ENCODE data around the gene EFNA3. TPM values are rescaled to one million over a fixed set of nuclear protein-coding genes. Genes with fewer than 3 reads are reported as not detected.

The EFNA3 gene
- total RNA-seq, 1 experiment from 2014 or later, result 12.5 TPM

DNA sequence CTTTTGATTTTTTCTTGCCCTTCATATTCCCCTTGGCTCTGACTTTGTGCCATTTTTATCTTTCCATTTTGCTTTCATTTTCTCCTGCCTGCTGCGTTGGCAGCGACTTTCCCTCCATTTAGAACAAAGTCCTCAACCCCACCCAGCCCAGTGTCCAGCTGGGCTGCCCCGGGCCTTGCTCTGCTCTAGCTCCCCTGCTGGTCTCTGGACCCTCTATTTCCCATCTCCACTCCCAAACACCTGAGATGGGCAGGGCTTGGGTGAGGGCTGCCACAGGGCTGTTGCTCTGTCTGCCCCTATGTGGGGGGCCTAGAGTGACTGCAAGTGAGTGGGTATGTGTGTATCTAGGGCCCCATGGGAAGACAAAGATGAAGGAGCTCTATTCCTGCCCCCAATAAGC is 34.8 kb upstream of the EFNA3 start (continued):
- no peak for TF ChIP-seq IRF2 (CRISPR knock-in tag; IDR thresholded peaks at IDR 0.05; ENCODE audit: borderline replicate concordance, low read depth)
- no peak for TF ChIP-seq ESRRA (CRISPR knock-in tag; IDR thresholded peaks at IDR 0.05; ENCODE audit: borderline replicate concordance)
- no peak for TF ChIP-seq FOXJ3 (CRISPR knock-in tag; IDR thresholded peaks at IDR 0.05; ENCODE audit: borderline replicate concordance)
- no peak for TF ChIP-seq TCF7 (CRISPR knock-in tag; IDR thresholded peaks at IDR 0.05; ENCODE audit: low read depth)
- TF ChIP-seq NR1H2 (CRISPR knock-in tag; IDR thresholded peaks at IDR 0.05), result no peak
- no peak for TF ChIP-seq ZNF121 (CRISPR knock-in tag; IDR thresholded peaks at IDR 0.05)

DNA sequence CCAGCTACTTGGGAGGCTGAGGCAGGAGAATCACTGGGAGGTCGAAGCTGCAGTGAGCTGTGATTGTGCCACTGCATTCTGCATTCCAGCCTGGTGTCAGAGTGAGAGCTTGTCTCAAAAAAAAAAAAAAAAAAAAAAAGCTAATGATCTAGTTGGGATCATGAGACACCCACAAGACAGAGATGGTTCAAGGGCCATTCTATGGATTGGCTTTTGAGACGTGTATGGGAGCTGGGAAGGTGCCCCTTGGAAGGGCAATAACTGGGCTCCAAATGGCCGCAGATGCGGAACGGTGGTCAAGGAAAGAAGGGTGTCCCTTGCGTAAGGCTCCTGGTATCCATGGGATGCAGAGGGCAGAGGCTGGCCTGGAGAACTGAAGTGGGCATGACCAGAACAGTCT is 34.3 kb upstream of the EFNA3 start:
- POLR2A ChIA-PET, result interaction anchor here (0.6 to 1.4 kb wide), 10 partner anchors 13 to 306 kb away, joined by 3 to 5 read pairs (median 4); partner anchors contain the start of gene SHC1

More for the DNA sequence above, 34.3 kb upstream of the EFNA3 start:
- Mint-ChIP-seq H3K9me3 (no peaks in the 10 kb centered on the region), H3K4me3 (no peak overlapping the region), H3K4me1 (peaks cover 28% of the 10 kb centered on the region), H3K36me3 (no peaks in the 10 kb centered on the region), H3K27me3 (ENCODE audit: low read depth) (no peaks in the 10 kb centered on the region; the same call in none of the 2 replicates), H3K27ac (no peak overlapping the region)
- CTCF ChIA-PET, result interaction anchor here (0.6 to 5.6 kb wide), 42 partner anchors 8 to 1354 kb away, joined by 3 to 137 read pairs (median 6); partner anchors contain the start of genes DCST1, DCST2, EFNA3 and EFNA4
- TF ChIP-seq, protein P1, sequence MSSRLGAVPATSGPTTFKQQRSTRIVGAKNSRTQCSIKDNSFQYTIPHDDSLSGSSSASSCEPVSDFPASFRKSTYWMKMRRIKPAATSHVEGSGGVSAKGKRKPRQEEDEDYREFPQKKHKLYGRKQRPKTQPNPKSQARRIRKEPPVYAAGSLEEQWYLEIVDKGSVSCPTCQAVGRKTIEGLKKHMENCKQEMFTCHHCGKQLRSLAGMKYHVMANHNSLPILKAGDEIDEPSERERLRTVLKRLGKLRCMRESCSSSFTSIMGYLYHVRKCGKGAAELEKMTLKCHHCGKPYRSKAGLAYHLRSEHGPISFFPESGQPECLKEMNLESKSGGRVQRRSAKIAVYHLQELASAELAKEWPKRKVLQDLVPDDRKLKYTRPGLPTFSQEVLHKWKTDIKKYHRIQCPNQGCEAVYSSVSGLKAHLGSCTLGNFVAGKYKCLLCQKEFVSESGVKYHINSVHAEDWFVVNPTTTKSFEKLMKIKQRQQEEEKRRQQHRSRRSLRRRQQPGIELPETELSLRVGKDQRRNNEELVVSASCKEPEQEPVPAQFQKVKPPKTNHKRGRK (CRISPR knock-in tag; IDR thresholded peaks at IDR 0.05; ENCODE audit: borderline replicate concordance), result no peak
- TF ChIP-seq TEAD1 (CRISPR knock-in tag; IDR thresholded peaks at IDR 0.05) (no peak), JAZF1 (CRISPR knock-in tag; IDR thresholded peaks at IDR 0.05) (no peak), ZBTB21 (CRISPR knock-in tag; IDR thresholded peaks at IDR 0.05; ENCODE audit: borderline replicate concordance) (no peak), HMGA2 (CRISPR knock-in tag; IDR thresholded peaks at IDR 0.05) (no peak), GRHL2 (CRISPR knock-in tag; IDR thresholded peaks at IDR 0.05; ENCODE audit: insufficient replicate concordance, severe bottlenecking) (no peak), SMAD3 (CRISPR knock-in tag; IDR thresholded peaks at IDR 0.05; ENCODE audit: borderline replicate concordance) (no peak), ELF4 (CRISPR knock-in tag; IDR thresholded peaks at IDR 0.05; ENCODE audit: low read depth) (no peak), FOXP1 (CRISPR knock-in tag; IDR thresholded peaks at IDR 0.05; ENCODE audit: borderline replicate concordance) (no peak; the same call in 1 of the 2 replicates), ZNF232 (CRISPR knock-in tag; IDR thresholded peaks at IDR 0.05) (no peak), SOX15 (CRISPR knock-in tag; IDR thresholded peaks at IDR 0.05) (no peak), ZNF263 (CRISPR knock-in tag; IDR thresholded peaks at IDR 0.05; ENCODE audit: low read depth) (no peak), NR2C2 (CRISPR knock-in tag; IDR thresholded peaks at IDR 0.05) (no peak), NFE2L1 (CRISPR knock-in tag; IDR thresholded peaks at IDR 0.05) (no peak), TCF7 (CRISPR knock-in tag; IDR thresholded peaks at IDR 0.05; ENCODE audit: low read depth) (no peak), ZNF423 (CRISPR knock-in tag; IDR thresholded peaks at IDR 0.05) (no peak)
- TF ChIP-seq, protein P2, sequence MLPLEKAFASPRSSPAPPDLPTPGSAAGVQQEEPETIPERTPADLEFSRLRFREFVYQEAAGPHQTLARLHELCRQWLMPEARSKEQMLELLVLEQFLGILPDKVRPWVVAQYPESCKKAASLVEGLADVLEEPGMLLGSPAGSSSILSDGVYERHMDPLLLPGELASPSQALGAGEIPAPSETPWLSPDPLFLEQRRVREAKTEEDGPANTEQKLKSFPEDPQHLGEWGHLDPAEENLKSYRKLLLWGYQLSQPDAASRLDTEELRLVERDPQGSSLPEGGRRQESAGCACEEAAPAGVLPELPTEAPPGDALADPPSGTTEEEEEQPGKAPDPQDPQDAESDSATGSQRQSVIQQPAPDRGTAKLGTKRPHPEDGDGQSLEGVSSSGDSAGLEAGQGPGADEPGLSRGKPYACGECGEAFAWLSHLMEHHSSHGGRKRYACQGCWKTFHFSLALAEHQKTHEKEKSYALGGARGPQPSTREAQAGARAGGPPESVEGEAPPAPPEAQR (CRISPR knock-in tag; IDR thresholded peaks at IDR 0.05), result no peak
- TF ChIP-seq, protein P3, sequence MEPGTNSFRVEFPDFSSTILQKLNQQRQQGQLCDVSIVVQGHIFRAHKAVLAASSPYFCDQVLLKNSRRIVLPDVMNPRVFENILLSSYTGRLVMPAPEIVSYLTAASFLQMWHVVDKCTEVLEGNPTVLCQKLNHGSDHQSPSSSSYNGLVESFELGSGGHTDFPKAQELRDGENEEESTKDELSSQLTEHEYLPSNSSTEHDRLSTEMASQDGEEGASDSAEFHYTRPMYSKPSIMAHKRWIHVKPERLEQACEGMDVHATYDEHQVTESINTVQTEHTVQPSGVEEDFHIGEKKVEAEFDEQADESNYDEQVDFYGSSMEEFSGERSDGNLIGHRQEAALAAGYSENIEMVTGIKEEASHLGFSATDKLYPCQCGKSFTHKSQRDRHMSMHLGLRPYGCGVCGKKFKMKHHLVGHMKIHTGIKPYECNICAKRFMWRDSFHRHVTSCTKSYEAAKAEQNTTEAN (CRISPR knock-in tag; IDR thresholded peaks at IDR 0.05), result no peak
- TF ChIP-seq, protein P4, sequence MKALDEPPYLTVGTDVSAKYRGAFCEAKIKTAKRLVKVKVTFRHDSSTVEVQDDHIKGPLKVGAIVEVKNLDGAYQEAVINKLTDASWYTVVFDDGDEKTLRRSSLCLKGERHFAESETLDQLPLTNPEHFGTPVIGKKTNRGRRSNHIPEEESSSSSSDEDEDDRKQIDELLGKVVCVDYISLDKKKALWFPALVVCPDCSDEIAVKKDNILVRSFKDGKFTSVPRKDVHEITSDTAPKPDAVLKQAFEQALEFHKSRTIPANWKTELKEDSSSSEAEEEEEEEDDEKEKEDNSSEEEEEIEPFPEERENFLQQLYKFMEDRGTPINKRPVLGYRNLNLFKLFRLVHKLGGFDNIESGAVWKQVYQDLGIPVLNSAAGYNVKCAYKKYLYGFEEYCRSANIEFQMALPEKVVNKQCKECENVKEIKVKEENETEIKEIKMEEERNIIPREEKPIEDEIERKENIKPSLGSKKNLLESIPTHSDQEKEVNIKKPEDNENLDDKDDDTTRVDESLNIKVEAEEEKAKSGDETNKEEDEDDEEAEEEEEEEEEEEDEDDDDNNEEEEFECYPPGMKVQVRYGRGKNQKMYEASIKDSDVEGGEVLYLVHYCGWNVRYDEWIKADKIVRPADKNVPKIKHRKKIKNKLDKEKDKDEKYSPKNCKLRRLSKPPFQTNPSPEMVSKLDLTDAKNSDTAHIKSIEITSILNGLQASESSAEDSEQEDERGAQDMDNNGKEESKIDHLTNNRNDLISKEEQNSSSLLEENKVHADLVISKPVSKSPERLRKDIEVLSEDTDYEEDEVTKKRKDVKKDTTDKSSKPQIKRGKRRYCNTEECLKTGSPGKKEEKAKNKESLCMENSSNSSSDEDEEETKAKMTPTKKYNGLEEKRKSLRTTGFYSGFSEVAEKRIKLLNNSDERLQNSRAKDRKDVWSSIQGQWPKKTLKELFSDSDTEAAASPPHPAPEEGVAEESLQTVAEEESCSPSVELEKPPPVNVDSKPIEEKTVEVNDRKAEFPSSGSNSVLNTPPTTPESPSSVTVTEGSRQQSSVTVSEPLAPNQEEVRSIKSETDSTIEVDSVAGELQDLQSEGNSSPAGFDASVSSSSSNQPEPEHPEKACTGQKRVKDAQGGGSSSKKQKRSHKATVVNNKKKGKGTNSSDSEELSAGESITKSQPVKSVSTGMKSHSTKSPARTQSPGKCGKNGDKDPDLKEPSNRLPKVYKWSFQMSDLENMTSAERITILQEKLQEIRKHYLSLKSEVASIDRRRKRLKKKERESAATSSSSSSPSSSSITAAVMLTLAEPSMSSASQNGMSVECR (CRISPR knock-in tag; IDR thresholded peaks at IDR 0.05; ENCODE audit: borderline replicate concordance), result no peak
- TF ChIP-seq, protein P5, sequence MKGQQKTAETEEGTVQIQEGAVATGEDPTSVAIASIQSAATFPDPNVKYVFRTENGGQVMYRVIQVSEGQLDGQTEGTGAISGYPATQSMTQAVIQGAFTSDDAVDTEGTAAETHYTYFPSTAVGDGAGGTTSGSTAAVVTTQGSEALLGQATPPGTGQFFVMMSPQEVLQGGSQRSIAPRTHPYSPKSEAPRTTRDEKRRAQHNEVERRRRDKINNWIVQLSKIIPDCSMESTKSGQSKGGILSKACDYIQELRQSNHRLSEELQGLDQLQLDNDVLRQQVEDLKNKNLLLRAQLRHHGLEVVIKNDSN (CRISPR knock-in tag; IDR thresholded peaks at IDR 0.05), result no peak
- DNase-seq (ENCODE audit: low spot score), result no peak
- no peak for ATAC-seq
